NCI-H748 treated with DMSO at 0.1 percent for 48 hours (cell line): Measurements from ENCODE around the gene LAPTM4A.
"Not testable (repeated sequence)": the region's sequence is repeated elsewhere in the genome, so short reads cannot be mapped to it uniquely, and the experiment has no call there.

Experiments used
- DNase-seq: peaks from one replicate; lab custom pipeline; 2025; lab: John Stamatoyannopoulos, UW

Gene LAPTM4A

GRCh38 chr2:20076757-20077156 is 25.3 kb upstream of the LAPTM4A start:
- DNase-seq: no peak

- DNase-seq: no peak
Measured at GRCh38 chr2:20074901-20075300, 23.5 kb upstream of the LAPTM4A start.

- not testable (repeated sequence) for DNase-seq
Measured at GRCh38 chr2:20074046-20074648, 22.7 kb upstream of the LAPTM4A start.

- no peak for DNase-seq
Measured at GRCh38 chr2:20073460-20073859, 22.0 kb upstream of the LAPTM4A start.

- DNase-seq: no peak
Measured at GRCh38 chr2:20072436-20073158, 21.2 kb upstream of the LAPTM4A start.

GRCh38 chr2:20071397-20072383 is 20.3 kb upstream of the LAPTM4A start:
- DNase-seq: no peak

GRCh38 chr2:20069756-20070155 is 18.3 kb upstream of the LAPTM4A start:
- no peak for DNase-seq

GRCh38 chr2:20067992-20068584 is 16.7 kb upstream of the LAPTM4A start:
- DNase-seq: no peak

- peak; percentile 63 for DNase-seq
Measured at GRCh38 chr2:20065885-20066602, 14.6 kb upstream of the LAPTM4A start.

- no peak for DNase-seq
Measured at GRCh38 chr2:20064841-20065240, 13.4 kb upstream of the LAPTM4A start.

GRCh38 chr2:20064421-20064820 is 13.0 kb upstream of the LAPTM4A start:
- DNase-seq: no peak

GRCh38 chr2:20062615-20063545 is 11.5 kb upstream of the LAPTM4A start:
- no peak for DNase-seq

GRCh38 chr2:20061940-20062339 is 10.5 kb upstream of the LAPTM4A start:
- no peak for DNase-seq

- DNase-seq: no peak
Measured at GRCh38 chr2:20061476-20061875, 10.0 kb upstream of the LAPTM4A start.

GRCh38 chr2:20060106-20060505 is 8.7 kb upstream of the LAPTM4A start:
- no peak for DNase-seq

- DNase-seq: no peak
Measured at GRCh38 chr2:20057268-20057667, 5.8 kb upstream of the LAPTM4A start.

- no peak for DNase-seq
Measured at GRCh38 chr2:20054931-20055330, 3.5 kb upstream of the LAPTM4A start.

- DNase-seq: no peak
Measured at GRCh38 chr2:20054119-20054518, 2.7 kb upstream of the LAPTM4A start.

GRCh38 chr2:20052861-20053281 is 1.4 kb upstream of the LAPTM4A start:
- DNase-seq: peak; percentile 46

GRCh38 chr2:20052229-20052851 is 912 bp upstream of the LAPTM4A start:
- peak; percentile 40 for DNase-seq
